ENCODE data around the gene CD200R1L.

The CD200R1L gene

GRCh38 chr3:112785321-112786001 lies 61.2 kb downstream of the CD200R1L start:
- no peak overlapping the region for H3K4me3 ChIP-seq (ENCODE audit: low read length)
- no peak overlapping the region for H3K27ac ChIP-seq (ENCODE audit: low read length)
- no peaks in the 10 kb centered on the region for H3K9me3 ChIP-seq (ENCODE audit: control insufficient read depth, low read depth, low read length)
- no peaks in the 10 kb centered on the region for H3K4me1 ChIP-seq (ENCODE audit: control insufficient read depth, low read depth, low read length)
- H3K27me3 ChIP-seq (ENCODE audit: control insufficient read depth, insufficient read depth, low read length): no peaks in the 10 kb centered on the region
- H3K36me3 ChIP-seq (ENCODE audit: control insufficient read depth, low read depth, low read length): no peaks in the 10 kb centered on the region
- H3K9ac ChIP-seq (ENCODE audit: low read length): no peak overlapping the region

DNA sequence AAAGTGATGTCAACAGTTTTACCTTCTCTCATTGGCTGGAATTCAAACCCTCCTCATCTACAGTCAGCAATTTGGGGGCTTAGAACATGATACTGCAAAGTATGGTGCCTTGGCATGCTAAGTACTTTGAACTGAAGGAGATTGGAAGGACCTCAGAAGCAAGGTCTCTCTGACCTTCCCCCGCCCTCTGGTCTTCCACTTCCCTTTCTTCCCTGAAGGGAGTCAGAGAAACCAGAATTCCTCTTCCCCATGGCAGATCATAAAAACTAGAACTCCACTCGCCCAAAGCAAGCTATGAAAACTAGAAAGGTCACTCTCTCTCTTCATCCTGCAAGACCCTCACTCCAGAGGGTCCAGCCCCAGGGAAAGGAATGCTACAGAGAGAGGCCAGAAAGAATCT lies 64.2 kb downstream of the CD200R1L start:
- H3K4me1 ChIP-seq (ENCODE audit: control insufficient read depth, low read depth, low read length): no peaks in the 10 kb centered on the region
- no peaks in the 10 kb centered on the region for H3K9me3 ChIP-seq (ENCODE audit: control insufficient read depth, low read depth, low read length)
- H3K36me3 ChIP-seq (ENCODE audit: control insufficient read depth, low read depth, low read length): no peaks in the 10 kb centered on the region
- H3K9ac ChIP-seq (ENCODE audit: low read length): no peak overlapping the region
- H3K27ac ChIP-seq (ENCODE audit: low read length): no peak overlapping the region
- H3K27me3 ChIP-seq (ENCODE audit: control insufficient read depth, insufficient read depth, low read length): no peaks in the 10 kb centered on the region
- no peak overlapping the region for H3K4me3 ChIP-seq (ENCODE audit: low read length)

GRCh38 chr3:112781599-112781998 lies 65.1 kb downstream of the CD200R1L start:
- Histone ChIP-seq H3K4me3 (ENCODE audit: low read length) (no peak overlapping the region), H3K27ac (ENCODE audit: low read length) (no peak overlapping the region), H3K4me1 (ENCODE audit: control insufficient read depth, low read depth, low read length) (no peaks in the 10 kb centered on the region), H3K9me3 (ENCODE audit: control insufficient read depth, low read depth, low read length) (no peaks in the 10 kb centered on the region), H3K36me3 (ENCODE audit: control insufficient read depth, low read depth, low read length) (no peaks in the 10 kb centered on the region), H3K9ac (ENCODE audit: low read length) (no peak overlapping the region), H3K27me3 (ENCODE audit: control insufficient read depth, insufficient read depth, low read length) (no peaks in the 10 kb centered on the region)

GRCh38 chr3:112779558-112780480 lies 66.8 kb downstream of the CD200R1L start:
- Histone ChIP-seq H3K4me1 (ENCODE audit: control insufficient read depth, low read depth, low read length) (no peaks in the 10 kb centered on the region), H3K4me3 (ENCODE audit: low read length) (no peak overlapping the region), H3K9me3 (ENCODE audit: control insufficient read depth, low read depth, low read length) (no peaks in the 10 kb centered on the region), H3K9ac (ENCODE audit: low read length) (no peak overlapping the region), H3K27me3 (ENCODE audit: control insufficient read depth, insufficient read depth, low read length) (no peaks in the 10 kb centered on the region), H3K36me3 (ENCODE audit: control insufficient read depth, low read depth, low read length) (no peaks in the 10 kb centered on the region), H3K27ac (ENCODE audit: low read length) (no peak overlapping the region)

DNA sequence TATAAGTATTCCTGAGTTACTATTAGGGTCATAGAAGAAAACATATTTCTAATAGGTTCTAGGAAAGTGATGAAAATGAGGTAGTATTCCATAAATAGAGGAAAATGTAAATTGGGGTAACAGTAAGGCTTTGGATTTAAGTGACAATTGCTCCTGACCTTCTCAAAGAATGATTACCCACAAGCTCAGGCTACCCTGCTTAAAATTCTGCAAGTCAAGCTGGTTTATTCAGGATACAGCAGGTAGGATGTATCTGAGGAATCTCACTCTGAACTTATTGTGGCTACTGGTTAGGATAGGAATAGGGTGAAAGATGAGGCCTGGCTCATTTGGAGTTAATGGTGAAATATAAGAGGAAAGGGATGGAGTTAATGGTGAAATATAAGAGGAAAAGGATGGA lies 67.7 kb downstream of the CD200R1L start:
- Histone ChIP-seq H3K27ac (ENCODE audit: low read length) (no peak overlapping the region), H3K36me3 (ENCODE audit: control insufficient read depth, low read depth, low read length) (no peaks in the 10 kb centered on the region), H3K4me1 (ENCODE audit: control insufficient read depth, low read depth, low read length) (no peaks in the 10 kb centered on the region), H3K9me3 (ENCODE audit: control insufficient read depth, low read depth, low read length) (no peaks in the 10 kb centered on the region), H3K4me3 (ENCODE audit: low read length) (no peak overlapping the region), H3K27me3 (ENCODE audit: control insufficient read depth, insufficient read depth, low read length) (no peaks in the 10 kb centered on the region), H3K9ac (ENCODE audit: low read length) (no peak overlapping the region)

DNA sequence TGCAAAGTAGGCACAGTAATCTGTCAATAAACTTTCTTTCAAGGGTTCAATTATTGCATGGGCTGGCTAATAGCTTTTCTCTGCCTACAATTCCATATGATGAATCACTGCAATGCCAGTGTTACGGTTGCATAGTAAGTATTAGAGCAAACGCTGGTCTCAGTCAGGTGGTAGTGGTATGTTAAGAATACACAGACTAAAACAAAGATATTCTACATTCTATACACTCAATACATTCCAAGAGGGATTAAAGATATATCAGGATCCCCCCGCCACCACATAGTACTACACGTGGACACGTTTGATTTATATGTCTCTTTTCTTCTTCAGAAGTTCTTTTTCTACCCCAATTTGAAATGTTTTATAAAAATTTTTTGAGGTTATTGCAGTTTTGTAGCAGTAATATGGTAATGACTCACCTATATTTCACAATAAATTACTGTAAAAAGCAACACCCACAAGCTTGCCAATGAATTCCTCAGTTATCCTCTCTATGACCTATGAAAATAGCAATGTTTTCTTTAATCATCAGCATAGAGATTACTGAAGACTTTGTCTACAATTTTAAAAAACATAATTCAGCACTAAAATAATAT lies 68.2 kb downstream of the CD200R1L start:
- no peaks in the 10 kb centered on the region for H3K27me3 ChIP-seq (ENCODE audit: control insufficient read depth, insufficient read depth, low read length)
- H3K4me3 ChIP-seq (ENCODE audit: low read length): no peak overlapping the region
- H3K9ac ChIP-seq (ENCODE audit: low read length): no peak overlapping the region
- H3K36me3 ChIP-seq (ENCODE audit: control insufficient read depth, low read depth, low read length): no peaks in the 10 kb centered on the region
- H3K9me3 ChIP-seq (ENCODE audit: control insufficient read depth, low read depth, low read length): no peaks in the 10 kb centered on the region
- H3K4me1 ChIP-seq (ENCODE audit: control insufficient read depth, low read depth, low read length): no peaks in the 10 kb centered on the region
- no peak overlapping the region for H3K27ac ChIP-seq (ENCODE audit: low read length)

- H3K4me3 ChIP-seq (ENCODE audit: low read length): no peak overlapping the region
- no peaks in the 10 kb centered on the region for H3K4me1 ChIP-seq (ENCODE audit: control insufficient read depth, low read depth, low read length)
- H3K9me3 ChIP-seq (ENCODE audit: control insufficient read depth, low read depth, low read length): no peaks in the 10 kb centered on the region
- no peak overlapping the region for H3K27ac ChIP-seq (ENCODE audit: low read length)
- H3K27me3 ChIP-seq (ENCODE audit: control insufficient read depth, insufficient read depth, low read length): no peaks in the 10 kb centered on the region
- no peak overlapping the region for H3K9ac ChIP-seq (ENCODE audit: low read length)
- no peaks in the 10 kb centered on the region for H3K36me3 ChIP-seq (ENCODE audit: control insufficient read depth, low read depth, low read length)
Observed at GRCh38 chr3:112777811-112778210, 68.9 kb downstream of the CD200R1L start.

DNA sequence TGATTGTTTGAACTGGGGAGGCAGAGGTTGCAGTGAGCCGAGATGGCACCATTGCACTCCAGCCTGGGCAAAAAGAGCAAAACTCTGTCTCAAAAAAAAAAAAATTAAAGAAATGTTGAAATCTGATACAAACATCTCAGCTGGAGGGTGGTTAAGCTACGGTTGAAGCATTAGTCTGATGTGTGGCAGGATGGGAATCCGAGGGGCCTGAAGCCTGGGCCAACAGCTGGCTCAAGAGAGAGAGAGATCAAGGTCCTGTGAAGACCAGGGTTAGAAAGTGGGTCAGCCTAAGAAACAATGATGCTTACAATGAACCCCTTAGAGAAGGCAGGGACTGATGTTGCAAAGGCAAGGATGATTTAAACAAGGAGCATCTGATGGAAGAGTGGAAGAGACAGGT lies 69.8 kb downstream of the CD200R1L start:
- no peaks in the 10 kb centered on the region for H3K27me3 ChIP-seq (ENCODE audit: control insufficient read depth, insufficient read depth, low read length)
- H3K9ac ChIP-seq (ENCODE audit: low read length): no peak overlapping the region
- H3K4me1 ChIP-seq (ENCODE audit: control insufficient read depth, low read depth, low read length): no peaks in the 10 kb centered on the region
- H3K27ac ChIP-seq (ENCODE audit: low read length): no peak overlapping the region
- H3K36me3 ChIP-seq (ENCODE audit: control insufficient read depth, low read depth, low read length): no peaks in the 10 kb centered on the region
- H3K9me3 ChIP-seq (ENCODE audit: control insufficient read depth, low read depth, low read length): no peaks in the 10 kb centered on the region
- H3K4me3 ChIP-seq (ENCODE audit: low read length): no peak overlapping the region

- H3K27me3 ChIP-seq (ENCODE audit: control insufficient read depth, insufficient read depth, low read length): no peaks in the 10 kb centered on the region
- H3K9ac ChIP-seq (ENCODE audit: low read length): no peak overlapping the region
- H3K27ac ChIP-seq (ENCODE audit: low read length): no peak overlapping the region
- no peaks in the 10 kb centered on the region for H3K9me3 ChIP-seq (ENCODE audit: control insufficient read depth, low read depth, low read length)
- no peak overlapping the region for H3K4me3 ChIP-seq (ENCODE audit: low read length)
- no peaks in the 10 kb centered on the region for H3K4me1 ChIP-seq (ENCODE audit: control insufficient read depth, low read depth, low read length)
- no peaks in the 10 kb centered on the region for H3K36me3 ChIP-seq (ENCODE audit: control insufficient read depth, low read depth, low read length)
Observed at GRCh38 chr3:112776000-112776399, 70.7 kb downstream of the CD200R1L start.

- Histone ChIP-seq H3K4me3 (ENCODE audit: low read length) (no peak overlapping the region), H3K36me3 (ENCODE audit: control insufficient read depth, low read depth, low read length) (no peaks in the 10 kb centered on the region), H3K9me3 (ENCODE audit: control insufficient read depth, low read depth, low read length) (no peaks in the 10 kb centered on the region), H3K4me1 (ENCODE audit: control insufficient read depth, low read depth, low read length) (peaks cover under 1% of the 10 kb centered on the region), H3K27me3 (ENCODE audit: control insufficient read depth, insufficient read depth, low read length) (no peaks in the 10 kb centered on the region), H3K9ac (ENCODE audit: low read length) (no peak overlapping the region), H3K27ac (ENCODE audit: low read length) (no peak overlapping the region)
Observed at GRCh38 chr3:112775011-112775742, 71.5 kb downstream of the CD200R1L start.

- Histone ChIP-seq H3K27me3 (ENCODE audit: control insufficient read depth, insufficient read depth, low read length) (no peaks in the 10 kb centered on the region), H3K9me3 (ENCODE audit: control insufficient read depth, low read depth, low read length) (no peaks in the 10 kb centered on the region), H3K4me1 (ENCODE audit: control insufficient read depth, low read depth, low read length) (peaks cover 8% of the 10 kb centered on the region), H3K36me3 (ENCODE audit: control insufficient read depth, low read depth, low read length) (no peaks in the 10 kb centered on the region), H3K27ac (ENCODE audit: low read length) (no peak overlapping the region), H3K4me3 (ENCODE audit: low read length) (no peak overlapping the region), H3K9ac (ENCODE audit: low read length) (no peak overlapping the region)
Observed at GRCh38 chr3:112774293-112774926, 72.3 kb downstream of the CD200R1L start.
